DOHH2 (cell line): ENCODE measurements around the gene CAPZB.

Experiments
- EZH2phosphoT487 ChIP-seq: fragments of 200-600 bp; sonication (generic); IDR thresholded peaks from 2 replicates; pipeline ENCODE4 v1.6.1; 2017; ENCODE audit warnings: borderline replicate concordance, mild to moderate bottlenecking, antibody characterized with exemption, low read length, moderate library complexity, mixed read lengths
- TF ChIP-seq, protein P1 (sequence below): fragments of 200-600 bp; sonication (generic); IDR thresholded peaks from one replicate; pipeline ENCODE4 v1.5.1; 2014; ENCODE audit warnings: antibody characterized with exemption, mild to moderate bottlenecking, low read depth, low read length; ENCODE audit not compliant: poor library complexity, severe bottlenecking

DNA sequence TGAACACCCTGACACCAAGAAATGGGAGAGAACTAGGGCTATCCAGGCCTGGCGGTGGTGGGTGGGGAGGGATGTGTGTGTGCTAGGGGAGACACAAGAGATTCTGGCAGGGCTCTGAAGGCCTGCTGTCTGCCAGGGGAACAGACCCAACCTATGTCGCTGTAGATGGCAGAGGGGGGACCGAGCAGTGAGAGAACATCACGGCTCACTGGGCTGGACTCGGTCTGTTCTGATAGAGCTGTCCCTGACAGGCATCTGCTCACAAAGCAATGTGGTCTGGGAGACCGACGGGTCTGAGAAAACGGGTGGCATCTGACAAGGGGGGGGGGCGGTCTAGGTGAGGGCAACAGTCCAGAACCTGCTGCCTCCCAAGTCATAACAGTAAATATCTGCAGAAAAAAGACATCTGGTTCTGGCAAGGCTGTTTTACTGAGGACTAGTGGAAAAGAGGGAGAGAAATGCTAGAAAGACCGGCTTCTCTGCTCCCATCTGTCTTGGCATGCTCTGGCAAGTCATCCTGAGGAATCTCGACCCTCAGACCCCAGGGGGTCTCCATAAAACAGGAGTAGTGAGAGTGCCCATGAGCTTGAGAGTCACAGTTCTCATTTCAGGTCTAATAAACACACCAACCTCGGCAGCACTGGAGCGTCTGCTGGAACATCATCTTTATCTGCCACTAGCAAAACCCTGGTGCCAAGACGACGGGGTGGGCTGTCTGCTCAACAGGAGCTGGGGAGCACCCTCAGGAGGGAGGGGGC lies 136.7 kb downstream of the CAPZB start:
- TF ChIP-seq, protein P1, sequence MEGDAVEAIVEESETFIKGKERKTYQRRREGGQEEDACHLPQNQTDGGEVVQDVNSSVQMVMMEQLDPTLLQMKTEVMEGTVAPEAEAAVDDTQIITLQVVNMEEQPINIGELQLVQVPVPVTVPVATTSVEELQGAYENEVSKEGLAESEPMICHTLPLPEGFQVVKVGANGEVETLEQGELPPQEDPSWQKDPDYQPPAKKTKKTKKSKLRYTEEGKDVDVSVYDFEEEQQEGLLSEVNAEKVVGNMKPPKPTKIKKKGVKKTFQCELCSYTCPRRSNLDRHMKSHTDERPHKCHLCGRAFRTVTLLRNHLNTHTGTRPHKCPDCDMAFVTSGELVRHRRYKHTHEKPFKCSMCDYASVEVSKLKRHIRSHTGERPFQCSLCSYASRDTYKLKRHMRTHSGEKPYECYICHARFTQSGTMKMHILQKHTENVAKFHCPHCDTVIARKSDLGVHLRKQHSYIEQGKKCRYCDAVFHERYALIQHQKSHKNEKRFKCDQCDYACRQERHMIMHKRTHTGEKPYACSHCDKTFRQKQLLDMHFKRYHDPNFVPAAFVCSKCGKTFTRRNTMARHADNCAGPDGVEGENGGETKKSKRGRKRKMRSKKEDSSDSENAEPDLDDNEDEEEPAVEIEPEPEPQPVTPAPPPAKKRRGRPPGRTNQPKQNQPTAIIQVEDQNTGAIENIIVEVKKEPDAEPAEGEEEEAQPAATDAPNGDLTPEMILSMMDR, result no peak
- TF ChIP-seq EZH2phosphoT487, result no peak
